MM.1S (cell line): ENCODE data around the gene RTBDN.

Source experiments
- DNase-seq: peaks from one replicate; pipeline ENCODE4 v3.0.0-alpha.2; 2015
- H2AFZ ChIP-seq: fragments of 300-600 bp; sonication (generic); 2 replicates; pipeline ENCODE4 v1.6.0; 2016; ENCODE audit warnings: antibody characterized with exemption, low read length
- H3F3A ChIP-seq: fragments of 300-600 bp; sonication (generic); 2 replicates; pipeline ENCODE4 v1.6.1; 2016; ENCODE audit warnings: mild to moderate bottlenecking, antibody characterized with exemption, low read length, moderate library complexity, mixed read lengths; ENCODE audit not compliant: insufficient read depth
- H3K27ac ChIP-seq: fragments of 300-600 bp; sonication (generic); 2 replicates; pipeline ENCODE4 v1.5.1; 2016; ENCODE audit warnings: mild to moderate bottlenecking, low read length
- H3K27me3 ChIP-seq: fragments of 300-600 bp; sonication (generic); replicated peaks from 2 replicates; pipeline ENCODE4 v1.6.0; 2016; ENCODE audit warnings: low read length; ENCODE audit not compliant: insufficient read depth
- H3K36me3 ChIP-seq: fragments of 300-600 bp; sonication (generic); replicated peaks from 2 replicates; pipeline ENCODE4 v1.6.1; 2016; ENCODE audit warnings: mild to moderate bottlenecking, low read length, mixed read lengths; ENCODE audit not compliant: insufficient read depth
- H3K4me1 ChIP-seq: fragments of 300-600 bp; sonication (generic); 2 replicates; pipeline ENCODE4 v1.6.1; 2016; ENCODE audit warnings: low read length, mixed read lengths
- H3K4me2 ChIP-seq: fragments of 300-600 bp; sonication (generic); 2 replicates; pipeline ENCODE4 v1.6.0; 2016; ENCODE audit warnings: low read depth, low read length
- H3K4me3 ChIP-seq: fragments of 300-600 bp; sonication (generic); 2 replicates; pipeline ENCODE4 v1.5.1; 2016; ENCODE audit warnings: low read length, mixed read lengths
- H3K79me2 ChIP-seq: fragments of 300-600 bp; sonication (generic); 2 replicates; pipeline ENCODE4 v1.6.1; 2016; ENCODE audit warnings: mixed run types, low read length, mixed read lengths
- H3K9ac ChIP-seq: fragments of 300-600 bp; sonication (generic); 2 replicates; pipeline ENCODE4 v1.6.1; 2016; ENCODE audit warnings: low read length, mixed read lengths
- H3K9me2 ChIP-seq: fragments of 300-600 bp; sonication (generic); replicated peaks from 2 replicates; pipeline ENCODE4 v1.6.1; 2016; ENCODE audit warnings: mild to moderate bottlenecking, low read length, mixed read lengths; ENCODE audit not compliant: insufficient read depth
- H3K9me3 ChIP-seq: fragments of 300-600 bp; sonication (generic); replicated peaks from 2 replicates; pipeline ENCODE4 v1.6.1; 2016; ENCODE audit warnings: mild to moderate bottlenecking, low read length, mixed read lengths; ENCODE audit not compliant: insufficient read depth
- H4K20me1 ChIP-seq: fragments of 300-600 bp; sonication (generic); 2 replicates; pipeline ENCODE4 v1.6.1; 2016; ENCODE audit warnings: mild to moderate bottlenecking, low read length, moderate library complexity, mixed read lengths; ENCODE audit not compliant: insufficient read depth
- CTCF ChIP-seq: fragments of 300-600 bp; sonication (generic); IDR thresholded peaks from 2 replicates; pipeline ENCODE4 v1.5.1; 2016; ENCODE audit warnings: antibody characterized with exemption, low read length, mixed read lengths
- EZH2 ChIP-seq: fragments of 300-600 bp; sonication (generic); optimal IDR thresholded peaks from 2 replicates; pipeline ENCODE3; 2017; ENCODE audit warnings: low read depth, mild to moderate bottlenecking, antibody characterized with exemption, low read length, mixed read lengths
- EZH2phosphoT487 ChIP-seq: fragments of 300-600 bp; sonication (generic); IDR thresholded peaks from 2 replicates; pipeline ENCODE4 v1.6.1; 2018; ENCODE audit warnings: antibody characterized with exemption, low read length

RTBDN gene

GRCh38 chr19:12783849-12784393 lies 50.5 kb downstream of the RTBDN start:
- Histone ChIP-seq H3K9me3 (no peaks in the 10 kb centered on the region), H3K36me3 (no peaks in the 10 kb centered on the region), H3K27ac (no peak overlapping the region), H3F3A (peaks cover 22% of the 10 kb centered on the region), H3K79me2 (no peaks in the 10 kb centered on the region), H3K4me3 (no peak overlapping the region), H3K4me2 (no peak overlapping the region), H3K9ac (no peak overlapping the region), H3K27me3 (no peaks in the 10 kb centered on the region), H3K4me1 (peaks cover 15% of the 10 kb centered on the region), H3K9me2 (no peaks in the 10 kb centered on the region), H4K20me1 (no peaks in the 10 kb centered on the region), H2AFZ (no peak overlapping the region)
- no peak for DNase-seq
- no peak for TF ChIP-seq EZH2
- no peak for TF ChIP-seq CTCF
- no peak for TF ChIP-seq EZH2phosphoT487

GRCh38 chr19:12783291-12783848 lies 51.0 kb downstream of the RTBDN start:
- Histone ChIP-seq H3K4me1 (peaks cover 14% of the 10 kb centered on the region), H3K27ac (no peak overlapping the region), H2AFZ (no peak overlapping the region)

GRCh38 chr19:12782424-12783290 lies 51.7 kb downstream of the RTBDN start:
- peak overlapping the region; percentile 64 for H3K4me3 ChIP-seq
- H3K9me2 ChIP-seq: no peaks in the 10 kb centered on the region
- DNase-seq: peak; percentile 23
- H3K9ac ChIP-seq: peak overlapping the region; percentile 34; the same call in 1 of the 2 replicates
- H3K27ac ChIP-seq: no peak overlapping the region
- no peaks in the 10 kb centered on the region for H4K20me1 ChIP-seq
- H3K9me3 ChIP-seq: no peaks in the 10 kb centered on the region
- no peaks in the 10 kb centered on the region for H3K27me3 ChIP-seq
- H3K4me2 ChIP-seq: peak overlapping the region; percentile 93
- no peaks in the 10 kb centered on the region for H3K79me2 ChIP-seq
- no peaks in the 10 kb centered on the region for H3K36me3 ChIP-seq
- H3F3A ChIP-seq: peaks cover 13% of the 10 kb centered on the region
- TF ChIP-seq EZH2 (no peak), CTCF (peak; percentile 16)
- H2AFZ ChIP-seq: peak overlapping the region; percentile 78
- peaks cover 12% of the 10 kb centered on the region for H3K4me1 ChIP-seq

More at GRCh38 chr19:12783291-12783848, 51.0 kb downstream of the RTBDN start:
- no peaks in the 10 kb centered on the region for H4K20me1 ChIP-seq
- TF ChIP-seq EZH2phosphoT487 (no peak), CTCF (no peak), EZH2 (no peak)
- no peaks in the 10 kb centered on the region for H3K9me3 ChIP-seq
- no peak for DNase-seq
- no peak overlapping the region for H3K4me3 ChIP-seq
- no peak overlapping the region for H3K4me2 ChIP-seq
- no peaks in the 10 kb centered on the region for H3K27me3 ChIP-seq
- no peaks in the 10 kb centered on the region for H3K36me3 ChIP-seq
- peaks cover 16% of the 10 kb centered on the region for H3F3A ChIP-seq
- no peak overlapping the region for H3K9ac ChIP-seq
- H3K9me2 ChIP-seq: no peaks in the 10 kb centered on the region
- H3K79me2 ChIP-seq: no peaks in the 10 kb centered on the region
